HEK293T (cell line): ENCODE data around the gene BPI.
A peak's percentile ranks its signal among the peaks of the same experiment; 100 is the strongest.
"Not testable (repeated sequence)": the region's sequence is repeated elsewhere in the genome, so short reads cannot be mapped to it uniquely, and the experiment has no call there.

Experiments
- CTCF ChIA-PET: fragments of 350-600 bp; formaldehyde crosslinking; extraction: SDS; loops from one replicate; lab custom pipeline; 2021; ENCODE audit warnings: antibody characterized with exemption, inconsistent platforms; lab: Yijun Ruan, JAX
- POLR2A ChIA-PET: fragments of 350-600 bp; formaldehyde crosslinking; extraction: SDS; loops from one replicate; lab custom pipeline; 2020; ENCODE audit warnings: antibody characterized with exemption, inconsistent platforms; lab: Yijun Ruan, JAX
- DNase-seq: peaks from one replicate; pipeline ENCODE4 v3.0.0; 2012; ENCODE audit warnings: mixed read lengths; ENCODE audit errors: extremely low spot score
- ARNT ChIP-seq: fragments of 450-650 bp; IDR thresholded peaks from 2 replicates; pipeline ENCODE4 v1.6.1; 2017; ENCODE audit warnings: mild to moderate bottlenecking
- BHLHE40 ChIP-seq: fragments of 450-650 bp; IDR thresholded peaks from 2 replicates; pipeline ENCODE4 v1.6.1; 2016; ENCODE audit warnings: mild to moderate bottlenecking, moderate library complexity, borderline replicate concordance
- CTBP1 ChIP-seq: fragments of 450-650 bp; IDR thresholded peaks from 2 replicates; pipeline ENCODE4 v1.6.1; 2016; ENCODE audit warnings: borderline replicate concordance
- ELF4 ChIP-seq: fragments of 450-650 bp; IDR thresholded peaks from 2 replicates; pipeline ENCODE4 v1.6.1; 2017; ENCODE audit warnings: antibody characterized with exemption
- FOXA1 ChIP-seq: fragments of 450-650 bp; IDR thresholded peaks from 2 replicates; pipeline ENCODE4 v1.6.1; 2016; ENCODE audit warnings: mild to moderate bottlenecking
- FOXK2 ChIP-seq: fragments of 450-650 bp; IDR thresholded peaks from 2 replicates; pipeline ENCODE4 v1.6.1; 2016; ENCODE audit warnings: mild to moderate bottlenecking
- FOXM1 ChIP-seq: fragments of 450-650 bp; IDR thresholded peaks from 2 replicates; pipeline ENCODE4 v1.6.1; 2017; ENCODE audit warnings: mild to moderate bottlenecking, borderline replicate concordance
- HDGF ChIP-seq: fragments of 450-650 bp; IDR thresholded peaks from 2 replicates; pipeline ENCODE4 v1.6.1; 2017; ENCODE audit warnings: antibody characterized with exemption, borderline replicate concordance
- L3MBTL2 ChIP-seq: fragments of 450-650 bp; conservative IDR thresholded peaks from 2 replicates; pipeline ENCODE4 v1.6.1; 2016; ENCODE audit warnings: mild to moderate bottlenecking
- LEF1 ChIP-seq: fragments of 450-650 bp; IDR thresholded peaks from 2 replicates; pipeline ENCODE4 v1.6.1; 2017; ENCODE audit warnings: mild to moderate bottlenecking, borderline replicate concordance
- NFRKB ChIP-seq: fragments of 450-650 bp; IDR thresholded peaks from 2 replicates; pipeline ENCODE4 v1.6.1; 2016; ENCODE audit warnings: mild to moderate bottlenecking, moderate library complexity
- SP1 ChIP-seq: fragments of 450-650 bp; IDR thresholded peaks from 2 replicates; pipeline ENCODE4 v1.6.1; 2017
- SUZ12 ChIP-seq: fragments of 450-650 bp; IDR thresholded peaks from 2 replicates; pipeline ENCODE4 v1.6.1; 2016; ENCODE audit warnings: mild to moderate bottlenecking
- TARDBP ChIP-seq: fragments of 450-650 bp; IDR thresholded peaks from 2 replicates; pipeline ENCODE4 v1.6.1; 2016
- ZNF384 ChIP-seq: fragments of 450-650 bp; IDR thresholded peaks from 2 replicates; pipeline ENCODE4 v1.6.1; 2016
- TF ChIP-seq, protein P1 (sequence below): fragments of 450-650 bp; IDR thresholded peaks from 2 replicates; pipeline ENCODE4 v1.6.1; 2016

BPI gene

DNA sequence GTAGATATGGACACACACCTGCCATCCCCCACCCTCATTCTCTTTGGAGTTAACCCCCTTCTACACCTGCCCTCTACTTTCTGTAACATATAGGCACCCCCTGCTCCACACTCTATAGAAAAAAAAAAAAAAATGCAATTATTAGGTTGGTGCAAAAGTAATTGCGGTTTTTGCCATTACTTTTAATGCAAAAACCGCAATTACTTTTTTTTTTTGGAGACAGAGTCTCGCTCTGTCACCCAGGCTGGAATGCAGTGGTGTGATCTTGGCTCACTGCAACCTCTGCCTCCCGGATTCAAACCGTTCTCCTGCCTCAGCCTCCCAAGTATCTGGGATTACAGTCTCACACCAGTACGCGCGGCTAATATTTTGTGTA lies 35.6 kb downstream of the BPI start:
- DNase-seq, POLR2A ChIA-PET: not testable (repeated sequence)
- CTCF ChIA-PET: interaction anchor here (0.7 kb wide), 1 partner anchor 54 kb away, joined by 3 read pairs; no protein-coding TSS in a partner anchor
- TF ChIP-seq ELF4: peak; percentile 48; the same call in 1 of the 2 replicates

DNA sequence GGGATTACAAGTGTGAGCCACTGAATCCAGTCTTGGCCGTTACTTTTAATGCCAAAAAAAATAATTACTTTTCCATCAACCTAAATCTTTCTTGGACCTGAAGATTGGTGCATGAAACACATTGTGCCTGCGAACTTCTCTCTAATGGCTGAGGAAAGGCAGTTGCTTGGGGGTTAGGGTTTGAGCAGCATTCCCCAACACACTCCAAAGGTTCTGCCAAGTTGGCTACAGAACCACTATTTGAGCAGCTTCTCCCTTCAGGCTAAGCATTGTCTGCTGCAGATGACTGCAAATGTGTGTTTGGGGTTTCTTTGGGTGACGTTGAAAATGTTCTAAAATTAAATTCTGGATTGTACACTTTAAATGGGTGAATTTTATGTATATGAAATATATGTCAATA lies 36.0 kb downstream of the BPI start:
- no peak for TF ChIP-seq ARNT
- CTCF ChIA-PET: no interaction called here
- no peak for DNase-seq
- POLR2A ChIA-PET: no interaction called here

DNA sequence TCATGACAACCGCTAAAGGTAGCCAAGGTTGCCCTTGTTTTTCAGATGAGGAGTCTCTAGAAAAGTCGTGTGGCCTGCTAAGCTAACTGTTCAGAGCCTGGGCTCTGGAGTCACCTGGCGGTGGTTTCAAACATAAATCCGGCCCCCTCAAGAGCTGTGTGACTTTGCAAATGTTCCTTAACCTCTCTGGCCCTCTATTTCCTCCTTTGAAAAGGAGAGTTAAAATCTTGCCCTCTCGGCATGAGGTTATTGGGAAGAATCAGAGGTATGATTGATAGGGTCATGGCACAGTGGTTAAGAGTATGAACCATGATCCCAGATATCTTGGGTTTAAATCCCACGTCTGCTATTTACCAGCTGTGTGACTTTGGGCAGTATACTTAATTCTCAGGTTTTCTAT lies 36.7 kb downstream of the BPI start:
- DNase-seq: no peak
- TF ChIP-seq, protein P1, sequence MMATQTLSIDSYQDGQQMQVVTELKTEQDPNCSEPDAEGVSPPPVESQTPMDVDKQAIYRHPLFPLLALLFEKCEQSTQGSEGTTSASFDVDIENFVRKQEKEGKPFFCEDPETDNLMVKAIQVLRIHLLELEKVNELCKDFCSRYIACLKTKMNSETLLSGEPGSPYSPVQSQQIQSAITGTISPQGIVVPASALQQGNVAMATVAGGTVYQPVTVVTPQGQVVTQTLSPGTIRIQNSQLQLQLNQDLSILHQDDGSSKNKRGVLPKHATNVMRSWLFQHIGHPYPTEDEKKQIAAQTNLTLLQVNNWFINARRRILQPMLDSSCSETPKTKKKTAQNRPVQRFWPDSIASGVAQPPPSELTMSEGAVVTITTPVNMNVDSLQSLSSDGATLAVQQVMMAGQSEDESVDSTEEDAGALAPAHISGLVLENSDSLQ: no peak
- TF ChIP-seq TARDBP (no peak), HDGF (no peak), FOXM1 (no peak), SUZ12 (no peak), NFRKB (no peak), BHLHE40 (no peak), ARNT (no peak), ZNF384 (no peak), CTBP1 (no peak), SP1 (no peak), L3MBTL2 (no peak), ELF4 (no peak), LEF1 (no peak), FOXA1 (no peak), FOXK2 (no peak)
- POLR2A ChIA-PET: no interaction called here
- CTCF ChIA-PET: interaction anchor here (0.6 kb wide), 1 partner anchor 296 kb away, joined by 5 read pairs; no protein-coding TSS in a partner anchor

DNA sequence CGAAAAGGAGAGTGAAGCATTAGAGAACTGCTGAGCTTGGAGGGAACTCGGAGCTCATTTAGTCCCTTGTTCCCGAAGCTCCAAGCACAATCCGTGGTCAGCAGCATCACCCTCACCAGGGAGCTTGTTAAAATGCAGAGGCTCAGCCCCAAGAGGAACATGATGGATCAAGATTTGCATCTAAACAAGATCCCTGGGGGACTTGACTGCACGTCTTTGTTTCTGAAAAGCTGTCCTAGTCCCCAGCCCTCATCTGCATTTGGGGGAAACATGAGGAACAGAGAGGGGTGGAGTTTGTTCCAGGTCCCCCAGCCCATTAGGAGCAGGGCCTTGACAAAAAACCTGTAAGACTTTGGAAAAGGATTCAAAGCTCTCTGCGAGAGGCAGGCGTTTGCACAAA lies 38.3 kb downstream of the BPI start:
- no peak for DNase-seq
- ChIA-PET POLR2A (no interaction called here), CTCF (interaction anchor here (1.1 kb wide), 1 partner anchor 66 kb away, joined by 3 read pairs; no protein-coding TSS in a partner anchor)
- TF ChIP-seq FOXA1 (no peak), SUZ12 (no peak), FOXM1 (no peak), L3MBTL2 (no peak), CTBP1 (no peak), LEF1 (no peak), FOXK2 (no peak), ARNT (no peak), BHLHE40 (no peak)

DNA sequence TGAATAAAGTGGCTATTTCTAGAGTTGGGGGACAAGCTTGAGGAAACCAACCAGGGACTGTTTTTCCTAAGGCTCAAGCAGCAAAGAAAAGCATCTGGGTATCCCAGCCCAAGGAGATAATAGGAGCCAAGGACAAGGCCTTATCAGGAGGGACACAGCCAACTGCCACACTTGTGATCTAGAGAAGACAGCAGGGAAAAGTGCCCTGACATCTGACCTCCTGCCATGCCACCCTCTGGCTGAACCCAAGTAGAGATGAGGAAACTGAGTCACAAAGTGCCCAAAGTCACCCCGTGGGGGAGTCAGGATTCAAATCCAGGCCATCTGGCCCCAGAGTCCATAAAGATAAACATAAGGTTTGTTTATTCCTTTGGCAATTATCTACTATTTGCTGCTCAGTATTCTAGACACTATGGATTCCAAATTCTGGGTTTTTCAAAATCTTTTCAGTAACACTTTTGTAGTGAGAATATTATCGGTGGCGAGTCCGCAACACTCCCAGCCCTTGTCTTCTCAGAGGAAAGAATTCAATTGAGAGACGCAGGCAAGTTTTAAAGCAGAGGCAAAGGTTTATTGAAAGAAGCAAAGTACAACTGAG lies 38.9 kb downstream of the BPI start:
- ChIA-PET POLR2A (no interaction called here), CTCF (interaction anchor here (1.1 kb wide), 1 partner anchor 66 kb away, joined by 3 read pairs; no protein-coding TSS in a partner anchor)
- TF ChIP-seq L3MBTL2 (no peak), ZNF384 (no peak)

DNA sequence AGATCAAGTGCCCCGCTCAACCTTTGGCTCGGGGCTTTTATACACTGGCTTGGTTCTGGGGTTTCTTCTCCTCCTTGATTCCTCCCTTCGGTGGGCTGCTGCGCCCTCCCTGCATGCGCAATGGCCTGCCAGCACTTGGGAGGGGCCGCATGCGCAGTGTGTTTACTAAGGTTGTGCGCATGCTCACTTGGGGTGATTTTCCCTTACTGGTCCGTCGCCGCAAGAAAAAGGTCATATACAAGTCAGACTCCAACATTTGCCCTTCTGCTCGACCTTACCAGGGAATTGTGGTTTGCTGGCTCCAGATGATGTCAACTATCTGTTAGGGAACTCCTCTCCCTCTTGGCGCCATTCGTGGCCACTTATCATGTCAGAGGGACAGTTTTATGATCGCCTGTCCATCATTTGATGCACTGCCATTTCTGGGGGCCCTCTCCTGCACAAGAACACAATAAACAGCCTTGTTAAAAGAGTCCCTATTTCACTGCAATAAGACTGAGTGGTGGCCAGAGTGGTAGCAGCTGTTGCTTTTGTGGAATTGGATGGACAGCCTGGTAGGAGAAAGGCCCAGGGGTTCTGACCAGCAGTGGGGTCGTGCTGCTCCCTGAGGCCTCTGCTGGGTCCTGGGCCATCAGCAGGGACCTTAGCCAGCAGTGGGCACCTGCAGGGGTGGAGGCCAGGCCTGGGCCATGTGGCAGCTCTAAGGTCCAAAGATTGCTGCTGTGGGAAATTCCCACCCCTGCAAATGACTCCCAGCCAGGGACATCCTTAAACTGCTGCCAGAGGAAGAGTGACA lies 39.6 kb downstream of the BPI start:
- POLR2A ChIA-PET: no interaction called here
- no peak for DNase-seq
- TF ChIP-seq, protein P1: peak; percentile 70
- no peak for TF ChIP-seq FOXA1
- no peak for TF ChIP-seq HDGF
- no peak for TF ChIP-seq FOXM1
- no peak for TF ChIP-seq L3MBTL2
- TF ChIP-seq TARDBP: no peak
- TF ChIP-seq BHLHE40: no peak
- no peak for TF ChIP-seq LEF1
- CTCF ChIA-PET: no interaction called here

More for the DNA sequence above, 38.9 kb downstream of the BPI start:
- DNase-seq: no peak

DNA sequence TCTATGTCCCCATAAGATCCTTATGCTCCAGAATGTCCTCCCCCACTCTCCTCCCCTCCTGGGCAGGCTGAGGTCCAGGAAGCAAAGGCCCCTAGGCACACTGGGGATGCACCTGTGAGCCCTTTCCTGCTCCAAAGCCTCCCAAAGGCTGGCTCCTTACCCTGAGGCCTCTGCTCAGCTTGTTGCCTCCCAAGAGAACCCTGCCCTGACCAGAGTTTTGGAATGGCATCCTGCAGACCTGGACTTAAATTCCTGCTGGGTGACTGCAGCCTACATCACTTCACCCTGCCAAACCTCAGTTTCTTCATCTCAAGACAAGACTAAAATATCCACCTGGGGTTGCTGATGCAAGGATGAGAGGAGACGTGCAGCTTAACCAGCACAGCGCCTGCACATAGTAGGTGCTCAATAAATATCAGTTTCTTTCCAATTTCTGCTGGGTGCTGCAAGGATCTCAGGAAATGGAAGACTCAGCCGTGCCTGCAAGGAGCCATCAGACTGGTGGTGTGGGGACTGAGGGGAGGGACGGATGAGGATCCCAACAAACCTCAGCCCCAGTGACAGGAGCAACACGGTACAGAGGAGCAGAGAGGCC lies 40.2 kb downstream of the BPI start:
- DNase-seq: no peak
- TF ChIP-seq FOXM1 (no peak), SP1 (no peak)
- POLR2A ChIA-PET: no interaction called here
- CTCF ChIA-PET: no interaction called here
